ENCODE results near the gene UROS. TPM values are rescaled to one million over a fixed set of nuclear protein-coding genes. Genes with fewer than 3 reads are reported as not detected.

UROS gene
- 100 to 1,000 TPM in 1 of 2 donors, 10 to 100 TPM in 1; 33.9 to 157 TPM for total RNA-seq
- polyA plus RNA-seq = 10 to 100 TPM; 24.9 to 41.8 TPM

GRCh38 chr10:125822878-125823662, at the start of gene UROS, which contains the start of gene BCCIP:
UROS (minus strand) TSS chr10:125823258; CDS start chr10:125816499, 6,759 bp downstream.
BCCIP (plus strand) TSS chr10:125823546; CDS start chr10:125823558, 12 bp downstream.
- H3K4me1 ChIP-seq (ENCODE audit: control insufficient read depth in 4 of 4, insufficient read depth in 4 of 4, low read length in 3 of 4) = peaks cover 5 to 42% (median 40%) of the 10 kb centered on the region in 4 donors
- peak within 1 kb of the TSS; percentile 82 to 91 for H3K27ac ChIP-seq (ENCODE audit: low read depth in 1 of 2, low read length in 2 of 2)
- under 1% methylated on average over 74 of the region's 74 CpGs for WGBS
- H3K36me3 ChIP-seq (ENCODE audit: control insufficient read depth in 4 of 4, insufficient read depth in 3 of 4, low read depth in 1 of 4, low read length in 3 of 4) = peaks cover under 1 to 8% (median 7%) of the 10 kb centered on the region in 4 donors
- DNase-seq (ENCODE audit: low spot score) = peak; percentile 90
- H3K27me3 ChIP-seq (ENCODE audit: control insufficient read depth in 4 of 4, insufficient read depth in 4 of 4, low read length in 3 of 4) = no peaks in the 10 kb centered on the region
- H3K4me3 ChIP-seq (ENCODE audit: low read depth in 1 of 3, low read length in 3 of 3) = peak within 1 kb of the TSS; percentile 78 to 100 (median 97)
- peak within 1 kb of the TSS; percentile 61 to 65 for H3K9ac ChIP-seq (ENCODE audit: low read depth in 1 of 2, low read length in 2 of 2)
- TF ChIP-seq RAD21 (IDR thresholded peaks at IDR 0.05) (no peak), RXRA (IDR thresholded peaks at IDR 0.05) (peak; percentile 85 to 89), MAX (IDR thresholded peaks at IDR 0.05) (peak; percentile 79), GABPA (IDR thresholded peaks at IDR 0.05 in 1 of 2, conservative IDR thresholded peaks at IDR 0.05 in 1 of 2) (peak in 1 of 2 donors; percentile 51), SP1 (IDR thresholded peaks at IDR 0.05) (peak; percentile 59), EGR1 (IDR thresholded peaks at IDR 0.05; ENCODE audit: low read depth in 2 of 2) (peak in 1 of 2 donors; percentile 56), HNF4A (conservative IDR thresholded peaks at IDR 0.05) (peak in 1 of 2 donors; percentile 20), NR2F2 (IDR thresholded peaks at IDR 0.05) (peak; percentile 91), TAF1 (conservative IDR thresholded peaks at IDR 0.05) (no peak), YY1 (IDR thresholded peaks at IDR 0.05) (peak; percentile 98), ZBTB33 (IDR thresholded peaks at IDR 0.05) (no peak)
- no peaks in the 10 kb centered on the region for H3K9me3 ChIP-seq (ENCODE audit: control insufficient read depth in 4 of 4, low read length in 3 of 4)

- Histone ChIP-seq H3K27ac (ENCODE audit: low read depth in 1 of 2, low read length in 2 of 2) (no peak overlapping the region), H3K36me3 (ENCODE audit: control insufficient read depth in 4 of 4, insufficient read depth in 3 of 4, low read depth in 1 of 4, low read length in 3 of 4) (peaks cover 3 to 14% (median 10%) of the 10 kb centered on the region in 4 donors), H3K4me3 (ENCODE audit: low read depth in 1 of 3, low read length in 3 of 3) (no peak overlapping the region), H3K4me1 (ENCODE audit: control insufficient read depth in 4 of 4, insufficient read depth in 4 of 4, low read length in 3 of 4) (no peaks in the 10 kb centered on the region), H3K27me3 (ENCODE audit: control insufficient read depth in 4 of 4, insufficient read depth in 4 of 4, low read length in 3 of 4) (no peaks in the 10 kb centered on the region), H3K9ac (ENCODE audit: low read depth in 1 of 2, low read length in 2 of 2) (no peak overlapping the region), H3K9me3 (ENCODE audit: control insufficient read depth in 4 of 4, low read length in 3 of 4) (peaks cover 0 to 4% (median under 1%) of the 10 kb centered on the region in 4 donors)
- WGBS = 89% methylated on average over 4 of the region's 4 CpGs
- DNase-seq (ENCODE audit: low spot score) = no peak
- TF ChIP-seq RAD21 (IDR thresholded peaks at IDR 0.05) (no peak), YY1 (IDR thresholded peaks at IDR 0.05) (no peak), HNF4A (conservative IDR thresholded peaks at IDR 0.05) (no peak), ATF3 (IDR thresholded peaks at IDR 0.05) (no peak), FOXA2 (IDR thresholded peaks at IDR 0.05) (no peak), JUND (IDR thresholded peaks at IDR 0.05) (no peak), SP1 (IDR thresholded peaks at IDR 0.05) (no peak), GABPA (IDR thresholded peaks at IDR 0.05 in 1 of 2, conservative IDR thresholded peaks at IDR 0.05 in 1 of 2) (no peak), RXRA (IDR thresholded peaks at IDR 0.05) (no peak), EGR1 (IDR thresholded peaks at IDR 0.05; ENCODE audit: low read depth in 2 of 2) (no peak), TAF1 (conservative IDR thresholded peaks at IDR 0.05) (no peak), FOXA1 (IDR thresholded peaks at IDR 0.05) (no peak), REST (IDR thresholded peaks at IDR 0.05) (no peak)
These were observed 48.3 kb upstream of the UROS start for GRCh38 chr10:125871338-125871737.
